MG63 (cell line): ENCODE measurements around the gene RLF. TPM values are rescaled to one million over a fixed set of nuclear protein-coding genes. Genes with fewer than 3 reads are reported as not detected.

Experiments used
- DNase-seq: peaks from one replicate; pipeline ENCODE4 v3.0.0-alpha.2; 2020
- H3K27me3 ChIP-seq: fragments of 250-450 bp; sonication (Bioruptor Pico); 2 replicates; pipeline ENCODE4 v1.5.1; 2020; ENCODE audit warnings: mild to moderate bottlenecking, moderate library complexity
- H3K36me3 ChIP-seq: fragments of 250-450 bp; sonication (Bioruptor Pico); 2 replicates; pipeline ENCODE4 v1.5.1; 2020; ENCODE audit warnings: mild to moderate bottlenecking, moderate library complexity
- H3K4me3 ChIP-seq: fragments of 250-450 bp; sonication (Bioruptor Pico); 2 replicates; pipeline ENCODE4 v1.5.1; 2020; ENCODE audit warnings: mild to moderate bottlenecking, moderate library complexity
- H3K9me3 ChIP-seq: fragments of 250-450 bp; sonication (Bioruptor Pico); 2 replicates; pipeline ENCODE4 v1.5.1; 2020; ENCODE audit warnings: mild to moderate bottlenecking, moderate library complexity
- total RNA-seq: library from RNA; depleted of rRNA; stranded (reverse); fragments of >200 nt; shearing (Covaris generic); gene quantifications from 2 replicates; pipeline ENCODE4 v1.2.3, GENCODE V29; 2014; ENCODE audit warnings: low replicate concordance

The RLF gene
- total RNA-seq, 1 experiment from 2014 or later, result 4.0 TPM

- no peaks in the 10 kb centered on the region for H3K27me3 ChIP-seq
- H3K36me3 ChIP-seq, result peaks cover 7% of the 10 kb centered on the region
- DNase-seq, result no peak
- H3K4me3 ChIP-seq, result no peak overlapping the region
- H3K9me3 ChIP-seq, result no peaks in the 10 kb centered on the region
These were observed 94.0 kb downstream of the RLF start for GRCh38 chr1:40255231-40255630.

GRCh38 chr1:40256401-40257084, 95.4 kb downstream of the RLF start:
- no peak for DNase-seq

GRCh38 chr1:40257313-40257687, 96.1 kb downstream of the RLF start:
- H3K9me3 ChIP-seq, result no peaks in the 10 kb centered on the region
- H3K27me3 ChIP-seq, result no peaks in the 10 kb centered on the region
- peaks cover 26% of the 10 kb centered on the region for H3K36me3 ChIP-seq
- peak overlapping the region; percentile 89 for H3K4me3 ChIP-seq
- DNase-seq, result no peak

More at GRCh38 chr1:40256401-40257084, 95.4 kb downstream of the RLF start:
- Histone ChIP-seq H3K4me3 (peak overlapping the region; percentile 89), H3K27me3 (no peaks in the 10 kb centered on the region), H3K9me3 (no peaks in the 10 kb centered on the region), H3K36me3 (peaks cover 19% of the 10 kb centered on the region)

- Histone ChIP-seq H3K36me3 (peaks cover 29% of the 10 kb centered on the region), H3K27me3 (no peaks in the 10 kb centered on the region), H3K4me3 (peak within 1 kb of the TSS; percentile 89), H3K9me3 (no peaks in the 10 kb centered on the region)
- DNase-seq, result peak; percentile 97
These were observed 96.7 kb downstream of the RLF start, which contains the start of gene ZMPSTE24 for GRCh38 chr1:40257688-40258444. TSS of gene ZMPSTE24 (plus strand) at chr1:40258236. CDS start at chr1:40258272, 36 bp downstream.

GRCh38 chr1:40258445-40258769, 97.2 kb downstream of the RLF start:
- no peaks in the 10 kb centered on the region for H3K9me3 ChIP-seq
- peak overlapping the region; percentile 89 for H3K4me3 ChIP-seq
- DNase-seq, result no peak
- peaks cover 35% of the 10 kb centered on the region for H3K36me3 ChIP-seq
- no peaks in the 10 kb centered on the region for H3K27me3 ChIP-seq

GRCh38 chr1:40264354-40264781, 103.2 kb downstream of the RLF start:
- Histone ChIP-seq H3K4me3 (no peak overlapping the region), H3K9me3 (no peaks in the 10 kb centered on the region), H3K27me3 (no peaks in the 10 kb centered on the region), H3K36me3 (peaks cover 58% of the 10 kb centered on the region)
- DNase-seq, result no peak

- no peak overlapping the region for H3K4me3 ChIP-seq
- no peak for DNase-seq
- H3K36me3 ChIP-seq, result peaks cover 61% of the 10 kb centered on the region
- H3K9me3 ChIP-seq, result no peaks in the 10 kb centered on the region
- no peaks in the 10 kb centered on the region for H3K27me3 ChIP-seq
These were observed 104.1 kb downstream of the RLF start for GRCh38 chr1:40265298-40265697.

GRCh38 chr1:40265919-40266318, 104.7 kb downstream of the RLF start:
- no peak for DNase-seq
- no peaks in the 10 kb centered on the region for H3K27me3 ChIP-seq
- no peaks in the 10 kb centered on the region for H3K9me3 ChIP-seq
- H3K4me3 ChIP-seq, result no peak overlapping the region
- H3K36me3 ChIP-seq, result peaks cover 61% of the 10 kb centered on the region

GRCh38 chr1:40266786-40267535, 105.8 kb downstream of the RLF start:
- H3K27me3 ChIP-seq, result no peaks in the 10 kb centered on the region
- no peak for DNase-seq
- no peak overlapping the region for H3K4me3 ChIP-seq
- H3K36me3 ChIP-seq, result peaks cover 62% of the 10 kb centered on the region
- H3K9me3 ChIP-seq, result no peaks in the 10 kb centered on the region

GRCh38 chr1:40267767-40268187, 106.6 kb downstream of the RLF start:
- peaks cover 65% of the 10 kb centered on the region for H3K36me3 ChIP-seq
- no peak overlapping the region for H3K4me3 ChIP-seq
- peak; percentile 43 for DNase-seq
- H3K9me3 ChIP-seq, result no peaks in the 10 kb centered on the region
- no peaks in the 10 kb centered on the region for H3K27me3 ChIP-seq

- Histone ChIP-seq H3K4me3 (no peak overlapping the region), H3K9me3 (no peaks in the 10 kb centered on the region), H3K36me3 (peaks cover 65% of the 10 kb centered on the region), H3K27me3 (no peaks in the 10 kb centered on the region)
- no peak for DNase-seq
These were observed 107.0 kb downstream of the RLF start for GRCh38 chr1:40268211-40268610.

- no peak overlapping the region for H3K4me3 ChIP-seq
- H3K36me3 ChIP-seq, result peaks cover 66% of the 10 kb centered on the region
- H3K27me3 ChIP-seq, result no peaks in the 10 kb centered on the region
- no peak for DNase-seq
- no peaks in the 10 kb centered on the region for H3K9me3 ChIP-seq
These were observed 109.1 kb downstream of the RLF start for GRCh38 chr1:40270152-40270834.

GRCh38 chr1:40272653-40273213, 111.5 kb downstream of the RLF start:
- no peaks in the 10 kb centered on the region for H3K27me3 ChIP-seq
- no peak for DNase-seq
- peaks cover 72% of the 10 kb centered on the region for H3K36me3 ChIP-seq

GRCh38 chr1:40273547-40274166, 112.5 kb downstream of the RLF start:
- Histone ChIP-seq H3K4me3 (no peak overlapping the region), H3K36me3 (peaks cover 75% of the 10 kb centered on the region), H3K9me3 (no peaks in the 10 kb centered on the region), H3K27me3 (no peaks in the 10 kb centered on the region)
- DNase-seq, result no peak

More at GRCh38 chr1:40272653-40273213, 111.5 kb downstream of the RLF start:
- Histone ChIP-seq H3K4me3 (no peak overlapping the region), H3K9me3 (no peaks in the 10 kb centered on the region)

- Histone ChIP-seq H3K9me3 (no peaks in the 10 kb centered on the region), H3K27me3 (no peaks in the 10 kb centered on the region), H3K4me3 (no peak overlapping the region), H3K36me3 (peaks cover 78% of the 10 kb centered on the region)
- no peak for DNase-seq
These were observed 113.1 kb downstream of the RLF start for GRCh38 chr1:40274331-40274730.

GRCh38 chr1:40276122-40276521, 114.9 kb downstream of the RLF start:
- Histone ChIP-seq H3K36me3 (peaks cover 69% of the 10 kb centered on the region), H3K27me3 (no peaks in the 10 kb centered on the region), H3K9me3 (no peaks in the 10 kb centered on the region), H3K4me3 (no peak overlapping the region)
- DNase-seq, result no peak
